ENCODE measurements around the gene SNED1. TPM values are rescaled to one million over a fixed set of nuclear protein-coding genes. Genes with fewer than 3 reads are reported as not detected.
A peak's percentile ranks its signal among the peaks of the same experiment; 100 is the strongest.
"Not testable (repeated sequence)": the region's sequence is repeated elsewhere in the genome, so short reads cannot be mapped to it uniquely, and the experiment has no call there.

The SNED1 gene
- total RNA-seq, 4 donors from 2014 or later: 16.4 to 56.2 (median 43.5) TPM

DNA sequence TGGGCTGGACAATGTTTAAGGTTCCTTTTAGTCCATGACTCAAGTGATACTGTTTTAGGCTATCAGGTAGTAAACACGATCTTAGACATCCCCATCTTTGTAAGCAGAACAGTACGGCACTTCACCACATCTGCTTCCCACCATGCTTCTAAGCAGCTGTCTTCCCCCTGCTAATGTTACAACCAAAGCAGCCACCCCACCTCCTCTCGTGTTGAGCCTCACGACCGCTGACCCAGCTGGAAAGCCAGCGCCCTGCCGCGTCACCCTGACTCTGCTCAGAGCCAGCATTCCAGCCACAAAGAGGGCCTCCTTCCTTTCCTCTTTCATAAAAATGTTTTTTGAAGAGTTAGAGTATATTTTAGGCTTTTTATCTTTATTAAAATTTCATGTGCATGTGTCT is 94.3 kb downstream of the SNED1 start:
- Histone ChIP-seq H3K36me3 (peaks cover 0 to 87% of the 10 kb centered on the region in 2 donors), H3K4me3 (no peak overlapping the region), H3K9me3 (no peaks in the 10 kb centered on the region), H3K27me3 (no peaks in the 10 kb centered on the region), H3K27ac (peak overlapping the region; percentile 53 to 75 (median 62)), H3K4me1 (peaks cover 0 to 5% of the 10 kb centered on the region in 2 donors)
- peak; percentile 72 to 86 for ATAC-seq
- DNase-seq: peak in 1 of 2 donors; percentile 69
- intact Hi-C loops (cut with DNase I; ENCODE audit: low total_unique reads) (no loop called here), in situ Hi-C loops (cut with MboI; ENCODE audit: low sequenced_read_pairs in 4 of 4) (no loop called here)
- TF ChIP-seq, protein P1, sequence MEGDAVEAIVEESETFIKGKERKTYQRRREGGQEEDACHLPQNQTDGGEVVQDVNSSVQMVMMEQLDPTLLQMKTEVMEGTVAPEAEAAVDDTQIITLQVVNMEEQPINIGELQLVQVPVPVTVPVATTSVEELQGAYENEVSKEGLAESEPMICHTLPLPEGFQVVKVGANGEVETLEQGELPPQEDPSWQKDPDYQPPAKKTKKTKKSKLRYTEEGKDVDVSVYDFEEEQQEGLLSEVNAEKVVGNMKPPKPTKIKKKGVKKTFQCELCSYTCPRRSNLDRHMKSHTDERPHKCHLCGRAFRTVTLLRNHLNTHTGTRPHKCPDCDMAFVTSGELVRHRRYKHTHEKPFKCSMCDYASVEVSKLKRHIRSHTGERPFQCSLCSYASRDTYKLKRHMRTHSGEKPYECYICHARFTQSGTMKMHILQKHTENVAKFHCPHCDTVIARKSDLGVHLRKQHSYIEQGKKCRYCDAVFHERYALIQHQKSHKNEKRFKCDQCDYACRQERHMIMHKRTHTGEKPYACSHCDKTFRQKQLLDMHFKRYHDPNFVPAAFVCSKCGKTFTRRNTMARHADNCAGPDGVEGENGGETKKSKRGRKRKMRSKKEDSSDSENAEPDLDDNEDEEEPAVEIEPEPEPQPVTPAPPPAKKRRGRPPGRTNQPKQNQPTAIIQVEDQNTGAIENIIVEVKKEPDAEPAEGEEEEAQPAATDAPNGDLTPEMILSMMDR (IDR thresholded peaks at IDR 0.05 in 4 of 5, conservative IDR thresholded peaks at IDR 0.05 in 1 of 5): no peak
- TF ChIP-seq POLR2A (IDR thresholded peaks at IDR 0.05): no peak

DNA sequence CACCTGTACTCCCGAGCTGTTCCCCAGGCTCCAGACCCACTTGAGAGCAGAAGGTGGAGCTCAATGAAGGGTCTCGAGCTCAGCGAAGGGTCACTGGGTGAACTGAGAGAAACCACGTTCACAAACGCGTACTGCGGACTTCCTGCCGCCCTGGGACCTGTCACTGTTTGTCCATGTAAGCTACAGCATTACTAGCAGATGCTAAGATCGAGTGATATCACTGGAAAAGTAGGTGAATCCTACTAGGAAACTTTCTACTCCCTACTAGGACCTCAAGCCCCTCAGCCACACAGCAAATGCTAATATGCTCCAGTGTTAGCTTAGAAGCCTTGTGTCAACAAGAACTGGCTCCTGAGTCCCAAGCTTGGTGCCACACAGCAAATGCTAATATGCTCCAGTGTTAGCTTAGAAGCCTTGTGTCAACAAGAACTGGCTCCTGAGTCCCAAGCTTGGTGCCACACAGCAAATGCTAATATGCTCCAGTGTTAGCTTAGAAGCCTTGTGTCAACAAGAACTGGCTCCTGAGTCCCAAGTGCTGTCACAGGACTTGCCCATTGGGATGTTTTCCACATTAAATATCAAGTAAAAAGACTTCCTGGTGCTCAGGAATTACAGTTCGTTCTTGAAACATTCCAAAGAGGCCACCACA is 94.8 kb downstream of the SNED1 start:
- H3K27ac ChIP-seq: peak overlapping the region; percentile 53 to 75 (median 62)
- intact Hi-C loops (cut with DNase I; ENCODE audit: low total_unique reads): not testable (repeated sequence)

GRCh38 chr2:241094172-241094571 is 95.8 kb downstream of the SNED1 start:
- Histone ChIP-seq H3K27me3 (no peaks in the 10 kb centered on the region), H3K4me1 (peaks cover 8 to 13% of the 10 kb centered on the region in 2 donors), H3K36me3 (peaks cover 0 to 76% of the 10 kb centered on the region in 2 donors), H3K27ac (peak overlapping the region in 1 of 4 donors; percentile 75), H3K9me3 (no peaks in the 10 kb centered on the region), H3K4me3 (no peak overlapping the region)
- DNase-seq (no peak), ATAC-seq (no peak)
- TF ChIP-seq, protein P1 (IDR thresholded peaks at IDR 0.05 in 4 of 5, conservative IDR thresholded peaks at IDR 0.05 in 1 of 5): no peak
- TF ChIP-seq POLR2A (IDR thresholded peaks at IDR 0.05): no peak
- in situ Hi-C loops (cut with MboI; ENCODE audit: low sequenced_read_pairs in 4 of 4) (no loop called here), intact Hi-C loops (cut with DNase I; ENCODE audit: low total_unique reads) (no loop called here)

More for the DNA sequence above, 94.8 kb downstream of the SNED1 start:
- ATAC-seq; DNase-seq; H3K4me1 ChIP-seq; H3K9me3 ChIP-seq; H3K4me3 ChIP-seq; H3K27me3 ChIP-seq; in situ Hi-C loops (cut with MboI; ENCODE audit: low sequenced_read_pairs in 4 of 4): not testable (repeated sequence)
- H3K36me3 ChIP-seq: peaks cover 0 to 81% of the 10 kb centered on the region in 2 donors

GRCh38 chr2:241094924-241095420 is 96.6 kb downstream of the SNED1 start:
- Histone ChIP-seq H3K9me3 (no peaks in the 10 kb centered on the region), H3K27me3 (no peaks in the 10 kb centered on the region), H3K27ac (no peak overlapping the region), H3K4me3 (no peak overlapping the region), H3K4me1 (peaks cover 8 to 14% of the 10 kb centered on the region in 2 donors), H3K36me3 (peaks cover 0 to 75% of the 10 kb centered on the region in 2 donors)
- in situ Hi-C loops (cut with MboI; ENCODE audit: low sequenced_read_pairs in 4 of 4): no loop called here
- DNase-seq: no peak
- TF ChIP-seq, protein P1 (IDR thresholded peaks at IDR 0.05 in 4 of 5, conservative IDR thresholded peaks at IDR 0.05 in 1 of 5): no peak
- no peak for TF ChIP-seq POLR2A (IDR thresholded peaks at IDR 0.05)
- intact Hi-C loops (cut with DNase I; ENCODE audit: low total_unique reads): no loop called here
- no peak for ATAC-seq

- DNase-seq: no peak
- Histone ChIP-seq H3K27ac (no peak overlapping the region), H3K27me3 (no peaks in the 10 kb centered on the region), H3K4me3 (no peak overlapping the region), H3K9me3 (no peaks in the 10 kb centered on the region), H3K36me3 (peaks cover 0 to 70% of the 10 kb centered on the region in 2 donors), H3K4me1 (peaks cover 9 to 14% of the 10 kb centered on the region in 2 donors)
- intact Hi-C loops (cut with DNase I; ENCODE audit: low total_unique reads): no loop called here
- TF ChIP-seq, protein P1 (IDR thresholded peaks at IDR 0.05 in 4 of 5, conservative IDR thresholded peaks at IDR 0.05 in 1 of 5): no peak
- TF ChIP-seq POLR2A (IDR thresholded peaks at IDR 0.05): no peak
- no peak for ATAC-seq
- in situ Hi-C loops (cut with MboI; ENCODE audit: low sequenced_read_pairs in 4 of 4): no loop called here
These were observed 97.3 kb downstream of the SNED1 start for GRCh38 chr2:241095594-241096290.

All from gastrocnemius medialis (tissue), 4 donors.